Measurements from ENCODE around the gene HDGF.
A peak's percentile ranks its signal among the peaks of the same experiment; 100 is the strongest.

Gene HDGF

GRCh38 chr1:156709757-156710489 is 41.6 kb downstream of the HDGF start:
- Mint-ChIP-seq H3K9me3 (no peaks in the 10 kb centered on the region), H3K4me3 (no peak overlapping the region), H3K27me3 (ENCODE audit: low read depth) (peaks cover 30% of the 10 kb centered on the region), H3K27ac (no peak overlapping the region), H3K36me3 (ENCODE audit: low read depth) (no peaks in the 10 kb centered on the region), H3K4me1 (ENCODE audit: low read depth) (peaks cover 15% of the 10 kb centered on the region)
- DNase-seq (ENCODE audit: low spot score) = no peak

GRCh38 chr1:156709031-156709430 is 42.4 kb downstream of the HDGF start:
- no peaks in the 10 kb centered on the region for H3K9me3 Mint-ChIP-seq
- no peak overlapping the region for H3K4me3 Mint-ChIP-seq
- H3K36me3 Mint-ChIP-seq (ENCODE audit: low read depth) = no peaks in the 10 kb centered on the region
- H3K27ac Mint-ChIP-seq = no peak overlapping the region
- H3K27me3 Mint-ChIP-seq (ENCODE audit: low read depth) = peaks cover 38% of the 10 kb centered on the region
- no peak for DNase-seq (ENCODE audit: low spot score)
- peaks cover 15% of the 10 kb centered on the region for H3K4me1 Mint-ChIP-seq (ENCODE audit: low read depth)

- Mint-ChIP-seq H3K4me3 (no peak overlapping the region), H3K9me3 (no peaks in the 10 kb centered on the region), H3K36me3 (ENCODE audit: low read depth) (no peaks in the 10 kb centered on the region), H3K4me1 (ENCODE audit: low read depth) (peaks cover 15% of the 10 kb centered on the region), H3K27me3 (ENCODE audit: low read depth) (peaks cover 46% of the 10 kb centered on the region), H3K27ac (no peak overlapping the region)
- no peak for DNase-seq (ENCODE audit: low spot score)
These were observed 43.2 kb downstream of the HDGF start for GRCh38 chr1:156708218-156708661.

GRCh38 chr1:156707417-156708217 is 43.9 kb downstream of the HDGF start:
- peak overlapping the region; percentile 31 for H3K27ac Mint-ChIP-seq
- DNase-seq (ENCODE audit: low spot score) = no peak
- H3K27me3 Mint-ChIP-seq (ENCODE audit: low read depth) = peaks cover 49% of the 10 kb centered on the region
- H3K4me3 Mint-ChIP-seq = no peak overlapping the region
- H3K36me3 Mint-ChIP-seq (ENCODE audit: low read depth) = no peaks in the 10 kb centered on the region
- no peaks in the 10 kb centered on the region for H3K9me3 Mint-ChIP-seq
- H3K4me1 Mint-ChIP-seq (ENCODE audit: low read depth) = peaks cover 15% of the 10 kb centered on the region

GRCh38 chr1:156706657-156707416 is 44.6 kb downstream of the HDGF start:
- no peaks in the 10 kb centered on the region for H3K36me3 Mint-ChIP-seq (ENCODE audit: low read depth)
- no peaks in the 10 kb centered on the region for H3K9me3 Mint-ChIP-seq
- peaks cover 15% of the 10 kb centered on the region for H3K4me1 Mint-ChIP-seq (ENCODE audit: low read depth)
- DNase-seq (ENCODE audit: low spot score) = no peak
- H3K27me3 Mint-ChIP-seq (ENCODE audit: low read depth) = peaks cover 49% of the 10 kb centered on the region
- H3K27ac Mint-ChIP-seq = peak overlapping the region; percentile 20
- H3K4me3 Mint-ChIP-seq = peak overlapping the region; percentile 83

- Mint-ChIP-seq H3K4me1 (ENCODE audit: low read depth) (peaks cover 15% of the 10 kb centered on the region), H3K9me3 (no peaks in the 10 kb centered on the region), H3K4me3 (peak overlapping the region; percentile 83), H3K27me3 (ENCODE audit: low read depth) (peaks cover 49% of the 10 kb centered on the region), H3K27ac (no peak overlapping the region), H3K36me3 (ENCODE audit: low read depth) (no peaks in the 10 kb centered on the region)
- peak; percentile 63 for DNase-seq (ENCODE audit: low spot score)
These were observed 45.4 kb downstream of the HDGF start for GRCh38 chr1:156705918-156706656.

- H3K27me3 Mint-ChIP-seq (ENCODE audit: low read depth) = peaks cover 49% of the 10 kb centered on the region
- H3K27ac Mint-ChIP-seq = no peak within 1 kb of the TSS
- no peaks in the 10 kb centered on the region for H3K36me3 Mint-ChIP-seq (ENCODE audit: low read depth)
- H3K4me1 Mint-ChIP-seq (ENCODE audit: low read depth) = peaks cover 15% of the 10 kb centered on the region
- H3K4me3 Mint-ChIP-seq = peak within 1 kb of the TSS; percentile 83
- H3K9me3 Mint-ChIP-seq = no peaks in the 10 kb centered on the region
- no peak for DNase-seq (ENCODE audit: low spot score)
These were observed 46.1 kb downstream of the HDGF start, which contains the start of gene CRABP2 for GRCh38 chr1:156705321-156705917. Gene CRABP2 (minus strand): TSS chr1:156705583. CDS start chr1:156705446, 137 bp downstream.

- H3K4me3 Mint-ChIP-seq = peak overlapping the region; percentile 40
- no peak overlapping the region for H3K27ac Mint-ChIP-seq
- no peaks in the 10 kb centered on the region for H3K36me3 Mint-ChIP-seq (ENCODE audit: low read depth)
- H3K27me3 Mint-ChIP-seq (ENCODE audit: low read depth) = peaks cover 49% of the 10 kb centered on the region
- H3K9me3 Mint-ChIP-seq = no peaks in the 10 kb centered on the region
- peaks cover 15% of the 10 kb centered on the region for H3K4me1 Mint-ChIP-seq (ENCODE audit: low read depth)
- peak; percentile 39 for DNase-seq (ENCODE audit: low spot score)
These were observed 46.5 kb downstream of the HDGF start for GRCh38 chr1:156704930-156705320.

- H3K4me3 Mint-ChIP-seq = peak overlapping the region; percentile 34
- peaks cover 49% of the 10 kb centered on the region for H3K27me3 Mint-ChIP-seq (ENCODE audit: low read depth)
- no peak overlapping the region for H3K27ac Mint-ChIP-seq
- no peaks in the 10 kb centered on the region for H3K36me3 Mint-ChIP-seq (ENCODE audit: low read depth)
- no peaks in the 10 kb centered on the region for H3K9me3 Mint-ChIP-seq
- H3K4me1 Mint-ChIP-seq (ENCODE audit: low read depth) = peaks cover 15% of the 10 kb centered on the region
- no peak for DNase-seq (ENCODE audit: low spot score)
These were observed 47.2 kb downstream of the HDGF start for GRCh38 chr1:156704166-156704711.

- peaks cover 15% of the 10 kb centered on the region for H3K4me1 Mint-ChIP-seq (ENCODE audit: low read depth)
- no peak overlapping the region for H3K4me3 Mint-ChIP-seq
- peaks cover 49% of the 10 kb centered on the region for H3K27me3 Mint-ChIP-seq (ENCODE audit: low read depth)
- no peaks in the 10 kb centered on the region for H3K36me3 Mint-ChIP-seq (ENCODE audit: low read depth)
- no peak overlapping the region for H3K27ac Mint-ChIP-seq
- DNase-seq (ENCODE audit: low spot score) = no peak
- H3K9me3 Mint-ChIP-seq = no peaks in the 10 kb centered on the region
These were observed 47.7 kb downstream of the HDGF start for GRCh38 chr1:156703741-156704140.

- Mint-ChIP-seq H3K36me3 (ENCODE audit: low read depth) (no peaks in the 10 kb centered on the region), H3K27me3 (ENCODE audit: low read depth) (peaks cover 47% of the 10 kb centered on the region), H3K27ac (no peak overlapping the region), H3K4me3 (no peak overlapping the region), H3K9me3 (no peaks in the 10 kb centered on the region), H3K4me1 (ENCODE audit: low read depth) (peaks cover 15% of the 10 kb centered on the region)
- DNase-seq (ENCODE audit: low spot score) = no peak
These were observed 48.1 kb downstream of the HDGF start for GRCh38 chr1:156703336-156703735.

GRCh38 chr1:156700736-156701531 is 50.5 kb downstream of the HDGF start:
- Mint-ChIP-seq H3K36me3 (ENCODE audit: low read depth) (no peaks in the 10 kb centered on the region), H3K4me1 (ENCODE audit: low read depth) (peaks cover 4% of the 10 kb centered on the region), H3K4me3 (no peak overlapping the region), H3K27me3 (ENCODE audit: low read depth) (peaks cover 34% of the 10 kb centered on the region), H3K27ac (no peak overlapping the region), H3K9me3 (no peaks in the 10 kb centered on the region)
- no peak for DNase-seq (ENCODE audit: low spot score)
